IPS-15b (cell line): Measurements from ENCODE around the gene AKT1S1.
"Not testable (repeated sequence)": the region's sequence is repeated elsewhere in the genome, so short reads cannot be mapped to it uniquely, and the experiment has no call there.

Source experiments
- H3K27me3 ChIP-seq: one replicate; pipeline ENCODE4 v1.6.1; 2013; ENCODE audit warnings: low read length; ENCODE audit not compliant: control insufficient read depth, insufficient read depth
- H3K36me3 ChIP-seq: one replicate; pipeline ENCODE4 v1.6.1; 2013; ENCODE audit warnings: low read length; ENCODE audit not compliant: control insufficient read depth, insufficient read depth
- H3K4me1 ChIP-seq: one replicate; pipeline ENCODE4 v1.6.1; 2013; ENCODE audit warnings: mild to moderate bottlenecking, low read length; ENCODE audit not compliant: control insufficient read depth, insufficient read depth
- H3K4me3 ChIP-seq: one replicate; pipeline ENCODE4 v1.5.1; 2013; ENCODE audit warnings: low read depth, low read length
- H3K9ac ChIP-seq: one replicate; pipeline ENCODE4 v1.6.1; 2013; ENCODE audit warnings: low read depth, mild to moderate bottlenecking, low read length
- H3K9me3 ChIP-seq: one replicate; pipeline ENCODE4 v1.6.1; 2013; ENCODE audit warnings: mild to moderate bottlenecking, low read length; ENCODE audit not compliant: control insufficient read depth, insufficient read depth

Gene AKT1S1

DNA sequence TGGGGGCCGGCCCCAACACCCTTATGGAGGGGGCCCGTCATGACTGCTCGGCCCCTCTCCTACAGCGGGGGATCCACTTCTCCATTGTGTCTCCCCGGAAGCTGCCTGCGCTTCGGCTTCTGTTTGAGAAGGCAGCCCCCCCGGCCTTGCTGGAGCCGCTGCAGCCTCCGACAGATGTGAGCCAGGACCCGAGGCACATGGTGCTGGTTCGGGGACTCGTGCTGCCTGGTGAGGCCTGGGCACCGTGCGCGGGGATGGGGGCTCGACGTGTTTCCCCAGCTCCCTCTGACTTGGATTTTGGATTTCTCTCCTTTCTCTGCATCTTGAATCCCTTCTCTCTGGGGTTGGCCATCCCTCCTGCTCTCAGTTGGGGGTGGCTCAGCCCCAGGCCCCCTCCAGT is 47.4 kb downstream of the AKT1S1 start:
- Histone ChIP-seq H3K9ac (no peak overlapping the region), H3K4me1 (no peaks in the 10 kb centered on the region), H3K36me3 (peaks cover 42% of the 10 kb centered on the region)

DNA sequence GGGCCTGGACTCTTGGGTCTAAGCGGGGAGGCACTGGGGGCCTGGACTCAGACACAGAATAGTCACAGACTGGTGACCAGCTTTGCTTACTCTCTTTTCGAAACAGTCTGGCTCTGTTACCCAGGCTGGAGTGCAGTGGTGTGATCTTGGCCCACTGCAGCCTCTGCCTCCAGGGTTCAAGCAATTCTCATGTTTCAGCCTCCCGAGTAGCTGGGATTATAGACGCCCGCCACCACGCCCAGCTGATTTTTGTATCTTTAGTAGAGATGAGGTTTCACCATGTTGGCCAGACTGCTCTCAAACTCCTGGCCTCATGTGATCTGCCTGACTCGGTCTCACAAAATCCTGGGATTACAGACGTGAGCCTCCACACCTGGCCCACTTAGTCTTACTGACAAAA is 48.0 kb downstream of the AKT1S1 start:
- no peak overlapping the region for H3K4me3 ChIP-seq
- peaks cover 40% of the 10 kb centered on the region for H3K36me3 ChIP-seq
- H3K9ac ChIP-seq: no peak overlapping the region
- H3K27me3 ChIP-seq: no peaks in the 10 kb centered on the region
- H3K4me1 ChIP-seq: no peaks in the 10 kb centered on the region
- H3K9me3 ChIP-seq: no peaks in the 10 kb centered on the region

More for the DNA sequence above, 47.4 kb downstream of the AKT1S1 start:
- no peaks in the 10 kb centered on the region for H3K9me3 ChIP-seq
- H3K4me3 ChIP-seq: no peak overlapping the region
- no peaks in the 10 kb centered on the region for H3K27me3 ChIP-seq

- Histone ChIP-seq H3K9me3 (no peaks in the 10 kb centered on the region), H3K36me3 (peaks cover 35% of the 10 kb centered on the region), H3K9ac (no peak overlapping the region), H3K4me3 (no peak overlapping the region), H3K27me3 (no peaks in the 10 kb centered on the region), H3K4me1 (no peaks in the 10 kb centered on the region)
These were observed 50.1 kb downstream of the AKT1S1 start for GRCh38 chr19:49827034-49827433.

DNA sequence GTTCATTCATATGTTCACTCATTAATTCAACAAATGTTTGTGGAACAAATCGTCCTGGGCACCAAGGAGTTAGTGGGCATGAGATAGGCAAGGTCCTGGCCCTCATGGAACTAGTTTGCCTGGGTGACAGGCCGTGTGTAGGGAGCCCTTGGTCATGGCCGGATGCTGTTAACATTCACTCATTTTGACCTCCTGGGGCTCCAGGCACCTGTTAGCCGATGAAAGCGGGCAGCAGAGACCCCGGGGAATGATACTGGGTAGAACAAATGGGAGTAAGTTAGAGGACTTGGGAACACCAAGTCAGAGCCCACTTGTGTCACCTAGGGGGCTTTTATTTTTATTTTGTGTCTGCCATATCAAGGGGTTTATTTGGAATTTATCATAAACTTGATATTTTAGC is 52.5 kb downstream of the AKT1S1 start:
- peaks cover 22% of the 10 kb centered on the region for H3K36me3 ChIP-seq
- H3K9ac ChIP-seq: no peak overlapping the region
- H3K4me1 ChIP-seq: no peaks in the 10 kb centered on the region
- H3K9me3 ChIP-seq: no peaks in the 10 kb centered on the region
- no peaks in the 10 kb centered on the region for H3K27me3 ChIP-seq
- no peak overlapping the region for H3K4me3 ChIP-seq

DNA sequence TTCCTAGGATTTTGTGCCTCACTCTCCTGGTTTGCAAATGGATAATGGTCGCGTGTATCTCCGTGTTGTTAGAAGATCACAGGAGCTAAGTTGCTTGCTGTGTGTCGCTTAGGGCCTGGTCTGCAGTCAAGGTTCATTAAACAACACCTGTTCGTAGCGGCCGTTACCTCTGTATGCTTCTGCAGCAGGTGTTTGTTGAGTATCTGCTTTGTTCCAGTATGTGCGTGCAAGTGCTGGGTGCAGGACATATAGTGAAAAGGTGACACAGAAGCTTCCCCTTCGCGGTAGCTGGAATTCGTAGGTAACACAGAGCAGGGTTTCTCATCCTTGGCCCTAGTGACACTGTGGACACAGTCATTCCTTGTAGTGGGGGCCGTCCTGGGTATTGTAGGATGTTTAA is 53.7 kb downstream of the AKT1S1 start:
- Histone ChIP-seq H3K36me3 (peaks cover 18% of the 10 kb centered on the region), H3K9ac (no peak overlapping the region), H3K4me1 (no peaks in the 10 kb centered on the region), H3K4me3 (no peak overlapping the region), H3K27me3 (no peaks in the 10 kb centered on the region), H3K9me3 (no peaks in the 10 kb centered on the region)

- H3K27me3 ChIP-seq: no peaks in the 10 kb centered on the region
- H3K4me1 ChIP-seq: no peaks in the 10 kb centered on the region
- H3K9ac ChIP-seq: no peak overlapping the region
- no peaks in the 10 kb centered on the region for H3K9me3 ChIP-seq
- no peak overlapping the region for H3K4me3 ChIP-seq
- peaks cover 12% of the 10 kb centered on the region for H3K36me3 ChIP-seq
These were observed 57.0 kb downstream of the AKT1S1 start for GRCh38 chr19:49820125-49820524.

GRCh38 chr19:49819452-49820115 is 57.6 kb downstream of the AKT1S1 start:
- not testable (repeated sequence) for H3K9me3 ChIP-seq, H3K4me1 ChIP-seq, H3K9ac ChIP-seq, H3K36me3 ChIP-seq, H3K27me3 ChIP-seq
- peak overlapping the region; percentile 79 for H3K4me3 ChIP-seq
